NCI-H1694 (cell line): ENCODE results near the gene DCAF5.

Experiments used
- DNase-seq: peaks from one replicate; lab custom pipeline; 2025; lab: John Stamatoyannopoulos, UW

DCAF5 gene

DNA sequence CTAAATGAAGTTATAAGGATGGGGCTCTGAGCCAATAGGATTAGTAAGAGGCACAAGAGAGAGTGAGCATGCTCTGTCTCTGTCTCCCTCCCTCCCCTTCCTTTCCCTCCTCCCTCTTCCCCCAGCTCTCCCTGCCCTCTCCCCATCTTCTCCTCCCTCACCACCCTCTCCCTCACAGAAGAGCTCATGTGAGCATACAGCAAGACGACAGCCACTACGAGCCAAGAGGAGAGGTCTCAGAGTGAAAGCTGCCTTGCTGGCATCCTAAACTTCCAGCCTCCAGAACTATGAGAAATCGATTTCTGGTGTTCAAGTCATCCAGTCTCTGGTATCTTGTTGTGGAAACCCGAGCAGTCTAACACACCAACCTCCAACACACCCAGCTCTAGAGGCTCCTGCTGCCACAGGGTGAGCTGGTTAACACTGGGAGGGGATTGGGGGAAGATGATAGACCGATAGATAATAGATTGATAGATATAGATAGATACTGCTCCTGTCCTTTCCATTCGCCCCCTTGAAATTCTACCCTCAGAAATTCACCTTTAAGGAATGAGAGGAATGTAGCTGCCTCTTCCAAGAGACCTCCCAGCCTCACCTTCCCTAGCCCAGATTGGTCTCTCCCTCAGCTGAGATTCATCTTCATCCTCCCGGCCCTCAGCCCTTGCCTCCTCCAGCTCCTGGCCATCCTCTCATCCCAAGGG is 148.0 kb downstream of the DCAF5 start:
- no peak for DNase-seq

DNA sequence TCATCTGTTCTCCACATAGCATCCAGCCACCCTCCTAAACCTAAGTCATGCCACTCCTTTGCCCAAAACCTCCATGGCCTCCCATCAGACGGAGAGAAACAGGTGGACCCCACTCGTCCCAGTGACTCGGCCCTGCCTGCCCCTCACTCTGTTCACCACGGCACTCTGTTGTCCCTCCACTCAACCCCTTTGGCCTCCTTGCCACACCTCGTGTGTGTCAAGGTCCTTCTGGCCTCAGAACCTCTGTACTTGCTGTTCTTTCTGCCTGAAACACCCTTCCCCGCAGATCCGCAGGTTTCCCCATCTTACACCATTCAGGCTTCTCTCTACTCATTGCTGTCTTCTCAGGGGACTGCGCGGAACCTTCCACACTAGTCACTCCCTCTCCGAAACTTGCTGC is 149.3 kb downstream of the DCAF5 start:
- DNase-seq: no peak

- no peak for DNase-seq
Measured at GRCh38 chr14:69002069-69002468, 150.8 kb downstream of the DCAF5 start.

DNA sequence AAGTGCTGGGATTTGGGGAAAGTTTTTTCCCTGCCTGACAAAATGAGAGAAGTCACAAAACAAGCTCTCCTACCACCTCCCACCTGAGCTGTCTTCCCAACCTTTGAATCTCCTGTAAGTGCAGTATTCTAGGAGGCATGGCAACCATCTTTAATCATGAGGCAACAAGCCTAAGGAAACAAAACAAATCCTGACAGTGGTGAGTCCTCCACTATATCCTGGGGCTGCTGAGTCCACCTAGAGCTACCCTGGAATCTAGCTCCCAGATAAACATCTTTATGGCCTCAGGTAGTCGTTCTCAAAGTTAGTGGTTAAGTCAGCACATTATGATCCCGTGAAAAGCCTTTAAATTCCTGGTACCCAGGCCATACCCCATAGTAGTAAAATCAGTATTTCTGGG is 151.5 kb downstream of the DCAF5 start:
- DNase-seq: no peak
